Thoracic aorta (tissue), 2 donors: Measurements from ENCODE around the gene ABCC9. TPM values are rescaled to one million over a fixed set of nuclear protein-coding genes. Genes with fewer than 3 reads are reported as not detected.

ENCODE experiments used
- ATAC-seq: fragments of 150-250 bp; one replicate; pipeline ENCODE4 v1.8.0; 2017; ENCODE audit warnings: low read depth; ENCODE audit not compliant: insufficient number of reproducible peaks, low FRiP score
- DNase-seq: peaks from one replicate; pipeline ENCODE4 v3.0.0-alpha.2; 2020; ENCODE audit warnings: low spot score
- H3K27ac ChIP-seq, 2 donors: fragments of 200-600 bp; sonication (generic); 1 replicate in 1 of 2; 2 replicates in 1 of 2; pipeline ENCODE4 v1.5.1; 2016; ENCODE audit warnings: mild to moderate bottlenecking in 2 of 2, moderate library complexity in 2 of 2
- H3K27me3 ChIP-seq: fragments of 200-600 bp; sonication (generic); replicated peaks from 2 replicates; pipeline ENCODE4 v1.6.0; 2016; ENCODE audit warnings: mild to moderate bottlenecking; ENCODE audit not compliant: insufficient read depth
- H3K36me3 ChIP-seq: fragments of 200-600 bp; sonication (generic); one replicate; pipeline ENCODE4 v1.5.1; 2016
- H3K4me1 ChIP-seq, 2 donors: fragments of 200-600 bp; sonication (generic); 1 replicate in 1 of 2; 2 replicates in 1 of 2; pipeline versions ENCODE4 v1.5.1 to v1.6.0; 2016; ENCODE audit warnings: low read depth in 2 of 2, mild to moderate bottlenecking in 1 of 2; ENCODE audit not compliant: control insufficient read depth in 1 of 2
- H3K4me3 ChIP-seq: fragments of 200-600 bp; sonication (generic); 2 replicates; pipeline ENCODE4 v1.5.1; 2016; ENCODE audit warnings: mild to moderate bottlenecking
- H3K9me3 ChIP-seq: fragments of 200-600 bp; sonication (generic); 2 replicates; pipeline ENCODE4 v1.5.1; 2016
- total RNA-seq, 2 donors: library from RNA; depleted of rRNA; stranded (reverse); fragments of >200 nt; gene quantifications; one replicate each; pipeline versions ENCODE4 v1.1.0 to v1.2.3, GENCODE V29; 2016
- TF ChIP-seq, protein P1 (sequence below): fragments of 200-600 bp; sonication (generic); IDR thresholded peaks from one replicate; pipeline ENCODE4 v1.5.1; 2019; ENCODE audit warnings: antibody characterized with exemption

Gene ABCC9
- total RNA-seq, 2 donors from 2014 or later = 19.6 to 42.6 TPM

DNA sequence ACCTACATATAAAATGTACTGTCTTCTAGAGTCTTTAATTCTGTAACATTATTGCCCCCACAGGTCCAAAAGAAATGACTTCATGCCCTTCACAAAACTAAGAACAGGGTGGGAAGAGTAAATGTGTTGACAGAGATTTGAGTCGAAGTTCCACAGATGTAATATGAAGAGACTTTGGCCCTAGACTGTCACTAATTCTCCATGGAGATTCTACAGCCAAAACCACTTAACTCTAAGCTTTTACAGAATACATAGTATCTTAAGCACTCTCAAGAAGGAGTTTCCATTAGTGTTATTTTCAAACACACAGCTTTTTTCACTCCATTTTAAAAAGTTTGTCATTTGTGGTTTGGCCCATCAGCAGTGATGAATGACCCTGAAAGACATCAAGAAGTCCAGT is 56.3 kb downstream of the ABCC9 start:
- Histone ChIP-seq H3K9me3 (no peaks in the 10 kb centered on the region), H3K4me1 (peaks cover 11 to 19% of the 10 kb centered on the region in 2 donors), H3K36me3 (no peaks in the 10 kb centered on the region), H3K27ac (no peak overlapping the region), H3K4me3 (no peak overlapping the region), H3K27me3 (no peaks in the 10 kb centered on the region)
- no peak for ATAC-seq
- no peak for DNase-seq
- TF ChIP-seq, protein P1, sequence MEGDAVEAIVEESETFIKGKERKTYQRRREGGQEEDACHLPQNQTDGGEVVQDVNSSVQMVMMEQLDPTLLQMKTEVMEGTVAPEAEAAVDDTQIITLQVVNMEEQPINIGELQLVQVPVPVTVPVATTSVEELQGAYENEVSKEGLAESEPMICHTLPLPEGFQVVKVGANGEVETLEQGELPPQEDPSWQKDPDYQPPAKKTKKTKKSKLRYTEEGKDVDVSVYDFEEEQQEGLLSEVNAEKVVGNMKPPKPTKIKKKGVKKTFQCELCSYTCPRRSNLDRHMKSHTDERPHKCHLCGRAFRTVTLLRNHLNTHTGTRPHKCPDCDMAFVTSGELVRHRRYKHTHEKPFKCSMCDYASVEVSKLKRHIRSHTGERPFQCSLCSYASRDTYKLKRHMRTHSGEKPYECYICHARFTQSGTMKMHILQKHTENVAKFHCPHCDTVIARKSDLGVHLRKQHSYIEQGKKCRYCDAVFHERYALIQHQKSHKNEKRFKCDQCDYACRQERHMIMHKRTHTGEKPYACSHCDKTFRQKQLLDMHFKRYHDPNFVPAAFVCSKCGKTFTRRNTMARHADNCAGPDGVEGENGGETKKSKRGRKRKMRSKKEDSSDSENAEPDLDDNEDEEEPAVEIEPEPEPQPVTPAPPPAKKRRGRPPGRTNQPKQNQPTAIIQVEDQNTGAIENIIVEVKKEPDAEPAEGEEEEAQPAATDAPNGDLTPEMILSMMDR = no peak

DNA sequence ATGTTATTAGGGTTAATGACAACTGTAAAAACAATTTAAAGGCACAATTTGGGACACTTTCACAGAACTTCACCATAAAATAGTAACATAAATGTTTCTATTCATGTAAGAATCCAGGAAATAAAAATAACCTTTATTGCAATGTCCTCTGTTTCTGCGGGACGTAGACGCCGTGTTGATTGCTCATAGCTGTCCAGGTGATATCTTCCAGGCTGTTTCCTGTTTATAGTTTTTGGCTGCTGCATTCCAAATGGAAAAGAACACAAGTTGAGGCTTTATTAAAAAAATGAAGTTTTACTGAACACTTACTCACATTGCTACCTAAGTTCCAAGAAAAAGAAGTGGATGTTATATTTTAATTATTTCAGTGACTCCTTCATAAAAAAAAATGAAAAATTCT is 58.6 kb downstream of the ABCC9 start:
- TF ChIP-seq, protein P1 = no peak
- no peak overlapping the region for H3K4me3 ChIP-seq
- DNase-seq (no peak), ATAC-seq (no peak)
- no peaks in the 10 kb centered on the region for H3K36me3 ChIP-seq
- H3K27me3 ChIP-seq = no peaks in the 10 kb centered on the region
- H3K9me3 ChIP-seq = no peaks in the 10 kb centered on the region
- H3K27ac ChIP-seq = no peak overlapping the region
- peaks cover 11 to 15% of the 10 kb centered on the region in 2 donors for H3K4me1 ChIP-seq

DNA sequence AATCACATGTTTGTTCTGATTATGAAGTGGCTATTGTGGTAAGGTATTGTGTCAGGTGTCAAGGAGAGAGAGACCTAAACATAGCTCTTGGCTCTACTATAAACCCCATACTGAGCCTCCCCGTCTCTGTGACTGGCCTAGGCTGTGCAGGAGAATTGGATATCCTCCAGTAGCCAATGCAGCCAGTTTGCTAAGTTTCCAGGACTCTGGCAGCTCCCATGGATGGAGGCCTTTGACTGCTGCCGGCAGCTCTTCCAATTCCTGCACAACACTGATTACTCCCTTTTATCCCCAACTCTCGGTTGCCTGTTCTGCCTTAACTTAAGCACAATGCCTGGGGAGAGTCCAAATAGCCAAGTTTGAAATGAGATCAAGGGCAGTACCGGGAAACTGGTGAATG is 59.3 kb downstream of the ABCC9 start:
- H3K4me3 ChIP-seq = no peak overlapping the region
- ATAC-seq (no peak), DNase-seq (no peak)
- H3K27me3 ChIP-seq = no peaks in the 10 kb centered on the region
- peaks cover 11 to 15% of the 10 kb centered on the region in 2 donors for H3K4me1 ChIP-seq
- peak overlapping the region in 1 of 2 donors; percentile 25 for H3K27ac ChIP-seq
- H3K9me3 ChIP-seq = no peaks in the 10 kb centered on the region
- no peaks in the 10 kb centered on the region for H3K36me3 ChIP-seq
- TF ChIP-seq, protein P1 = no peak

DNA sequence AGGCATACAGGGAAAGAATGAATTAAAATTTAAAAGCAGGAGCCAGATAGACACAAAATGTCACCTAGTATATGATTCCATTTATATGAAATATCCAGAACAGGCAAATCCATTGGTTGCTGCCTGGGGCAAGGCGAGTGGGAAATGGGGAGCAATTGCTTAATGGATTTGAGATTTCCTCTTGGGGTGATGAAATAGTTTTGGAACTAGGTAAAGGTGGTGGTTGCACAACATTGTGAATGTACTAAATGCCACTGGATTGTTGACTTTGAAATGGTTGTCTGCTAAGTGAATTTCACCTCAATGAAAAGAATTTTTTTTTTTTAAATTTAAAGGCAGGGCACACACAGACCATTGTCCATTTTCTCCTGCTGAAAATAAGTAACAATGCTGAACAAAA is 61.9 kb downstream of the ABCC9 start:
- TF ChIP-seq, protein P1 = no peak

DNA sequence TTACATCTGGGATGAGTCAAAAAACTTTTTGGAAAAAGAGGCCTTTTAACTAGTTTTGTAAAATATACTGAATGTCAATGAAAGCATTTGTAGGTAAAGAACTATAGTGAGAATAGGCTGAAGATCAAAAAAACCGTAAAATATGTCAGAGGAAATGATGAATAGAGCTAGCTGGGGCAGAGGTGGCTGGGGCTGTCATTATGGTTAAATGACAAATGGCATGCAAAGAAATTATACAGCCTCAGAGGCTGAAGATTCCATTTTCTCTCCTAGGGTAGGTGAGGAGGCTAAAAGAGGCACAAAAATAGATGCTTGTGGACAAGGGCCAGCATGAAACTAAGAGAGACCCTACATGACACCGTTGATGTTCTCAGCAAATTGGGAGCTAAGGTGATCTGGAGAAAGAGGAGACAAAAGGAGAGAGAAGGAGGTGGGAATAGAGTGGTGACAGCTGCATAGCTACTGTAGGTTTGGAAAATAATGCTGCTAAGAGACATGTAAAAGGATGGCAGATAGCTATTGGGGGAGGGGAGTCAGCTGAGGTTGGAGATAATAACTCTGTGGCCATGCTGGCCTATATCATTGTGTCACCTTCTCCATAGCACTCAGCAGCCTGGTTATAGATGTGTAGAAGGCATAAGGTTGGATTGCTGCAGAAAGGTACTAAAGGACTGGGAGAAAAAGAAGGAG is 63.8 kb downstream of the ABCC9 start:
- DNase-seq = no peak
- Histone ChIP-seq H3K27me3 (no peaks in the 10 kb centered on the region), H3K9me3 (no peaks in the 10 kb centered on the region), H3K4me1 (peaks cover 6 to 8% of the 10 kb centered on the region in 2 donors), H3K4me3 (no peak overlapping the region), H3K27ac (no peak overlapping the region), H3K36me3 (no peaks in the 10 kb centered on the region)
- TF ChIP-seq, protein P1 = no peak
- ATAC-seq = no peak

More for the DNA sequence above, 61.9 kb downstream of the ABCC9 start:
- H3K27me3 ChIP-seq = no peaks in the 10 kb centered on the region
- no peaks in the 10 kb centered on the region for H3K9me3 ChIP-seq
- no peak overlapping the region for H3K27ac ChIP-seq
- no peak for DNase-seq
- no peak overlapping the region for H3K4me3 ChIP-seq
- no peak for ATAC-seq
- no peaks in the 10 kb centered on the region for H3K36me3 ChIP-seq
- peaks cover 11 to 15% of the 10 kb centered on the region in 2 donors for H3K4me1 ChIP-seq
